ENCODE results near the gene SH2B3.

The SH2B3 gene

DNA sequence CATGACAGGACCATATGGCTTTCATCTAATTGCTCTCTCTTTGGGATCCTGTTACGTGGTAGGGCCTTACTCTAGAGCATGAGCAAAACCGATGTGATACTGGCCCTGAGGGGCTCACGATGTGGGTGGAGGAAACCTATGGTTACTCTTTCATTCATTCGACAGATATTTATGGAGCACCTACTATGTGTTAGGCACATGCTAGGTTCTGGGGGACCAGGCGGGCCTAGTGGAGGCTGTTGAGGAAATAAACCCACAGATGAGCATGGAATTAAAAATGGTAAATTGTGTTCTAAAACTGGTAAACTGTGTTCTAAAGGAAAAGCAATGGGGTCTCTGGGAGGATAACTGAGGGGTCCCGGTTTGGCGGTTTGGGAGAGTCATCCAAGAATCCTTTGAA lies 14.8 kb downstream of the SH2B3 start:
- Histone ChIP-seq H3K27me3 (ENCODE audit: control insufficient read depth, insufficient read depth, low read length) (no peaks in the 10 kb centered on the region), H3K9ac (no peak overlapping the region), H3K9me3 (ENCODE audit: control insufficient read depth, low read length) (no peaks in the 10 kb centered on the region), H3K4me3 (ENCODE audit: low read depth, low read length) (no peak overlapping the region), H2AFZ (no peak overlapping the region), H3K27ac (no peak overlapping the region), H3K4me2 (ENCODE audit: low read length) (no peak overlapping the region), H3K36me3 (ENCODE audit: control insufficient read depth, insufficient read depth, low read length) (no peaks in the 10 kb centered on the region), H3K79me2 (peaks cover 5% of the 10 kb centered on the region), H3K4me1 (no peaks in the 10 kb centered on the region)
- TF ChIP-seq, protein P1, sequence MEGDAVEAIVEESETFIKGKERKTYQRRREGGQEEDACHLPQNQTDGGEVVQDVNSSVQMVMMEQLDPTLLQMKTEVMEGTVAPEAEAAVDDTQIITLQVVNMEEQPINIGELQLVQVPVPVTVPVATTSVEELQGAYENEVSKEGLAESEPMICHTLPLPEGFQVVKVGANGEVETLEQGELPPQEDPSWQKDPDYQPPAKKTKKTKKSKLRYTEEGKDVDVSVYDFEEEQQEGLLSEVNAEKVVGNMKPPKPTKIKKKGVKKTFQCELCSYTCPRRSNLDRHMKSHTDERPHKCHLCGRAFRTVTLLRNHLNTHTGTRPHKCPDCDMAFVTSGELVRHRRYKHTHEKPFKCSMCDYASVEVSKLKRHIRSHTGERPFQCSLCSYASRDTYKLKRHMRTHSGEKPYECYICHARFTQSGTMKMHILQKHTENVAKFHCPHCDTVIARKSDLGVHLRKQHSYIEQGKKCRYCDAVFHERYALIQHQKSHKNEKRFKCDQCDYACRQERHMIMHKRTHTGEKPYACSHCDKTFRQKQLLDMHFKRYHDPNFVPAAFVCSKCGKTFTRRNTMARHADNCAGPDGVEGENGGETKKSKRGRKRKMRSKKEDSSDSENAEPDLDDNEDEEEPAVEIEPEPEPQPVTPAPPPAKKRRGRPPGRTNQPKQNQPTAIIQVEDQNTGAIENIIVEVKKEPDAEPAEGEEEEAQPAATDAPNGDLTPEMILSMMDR (IDR thresholded peaks at IDR 0.05): no peak

DNA sequence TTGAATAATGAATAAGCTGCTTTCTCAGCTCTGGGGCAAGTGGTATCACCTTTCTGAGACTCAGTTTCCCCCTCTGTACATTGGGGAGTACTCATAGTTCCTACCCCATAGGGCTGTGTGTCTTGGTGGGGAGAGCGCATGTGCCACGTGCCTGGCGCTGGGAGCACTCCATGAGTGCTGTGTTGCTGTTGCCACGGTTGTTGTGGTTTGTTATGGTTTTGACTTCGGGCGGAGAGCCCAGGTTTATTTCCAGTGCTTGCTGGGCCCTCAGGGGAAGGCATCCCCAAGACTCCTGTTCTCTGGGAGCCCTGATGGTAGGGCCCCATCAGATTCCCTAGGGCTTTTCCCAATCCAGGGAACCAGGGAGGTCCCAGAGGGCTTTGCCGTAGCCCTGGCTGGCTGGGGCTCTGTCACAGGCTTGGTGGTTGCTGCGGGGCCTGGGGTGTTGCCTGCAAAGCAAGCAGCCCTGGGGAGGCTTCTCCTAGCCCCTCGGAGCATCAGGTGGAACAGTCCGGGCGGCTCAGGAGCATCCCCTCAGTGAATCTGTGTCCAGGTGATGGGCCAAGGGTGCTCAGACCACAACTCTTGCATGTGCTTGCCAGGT lies 18.6 kb downstream of the SH2B3 start:
- no peaks in the 10 kb centered on the region for H3K27me3 ChIP-seq (ENCODE audit: control insufficient read depth, insufficient read depth, low read length)
- no peak overlapping the region for H3K4me3 ChIP-seq (ENCODE audit: low read depth, low read length)
- no peaks in the 10 kb centered on the region for H3K9me3 ChIP-seq (ENCODE audit: control insufficient read depth, low read length)
- no peak overlapping the region for H2AFZ ChIP-seq
- TF ChIP-seq, protein P1 (IDR thresholded peaks at IDR 0.05): no peak
- H3K4me1 ChIP-seq: no peaks in the 10 kb centered on the region
- no peak overlapping the region for H3K27ac ChIP-seq
- peaks cover 5% of the 10 kb centered on the region for H3K79me2 ChIP-seq
- no peak overlapping the region for H3K4me2 ChIP-seq (ENCODE audit: low read length)
- H3K9ac ChIP-seq: no peak overlapping the region
- H3K36me3 ChIP-seq (ENCODE audit: control insufficient read depth, insufficient read depth, low read length): no peaks in the 10 kb centered on the region

DNA sequence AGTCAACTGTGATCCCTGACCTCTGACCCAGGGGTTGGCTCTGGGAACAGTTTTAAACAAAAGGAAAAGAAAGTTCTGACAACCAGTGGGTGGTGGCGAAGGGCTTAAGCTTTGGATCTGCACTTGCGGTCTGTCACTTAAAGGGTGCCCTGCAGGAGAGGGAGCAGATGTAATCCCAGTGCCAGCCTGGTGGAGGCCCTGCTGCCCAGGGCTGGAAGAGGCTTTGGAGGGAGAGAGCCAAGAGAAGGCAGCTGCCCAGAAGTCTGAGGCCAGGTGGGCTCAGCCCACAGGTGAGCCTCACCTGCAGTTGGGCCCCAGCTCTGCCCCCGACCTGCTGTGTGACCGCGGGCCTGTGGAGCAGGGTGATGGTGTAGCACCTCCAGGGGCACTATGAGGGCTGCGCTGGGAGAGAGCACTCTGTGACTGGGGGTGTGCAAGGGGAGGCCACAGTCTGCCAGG lies 19.1 kb downstream of the SH2B3 start:
- Histone ChIP-seq H3K27me3 (ENCODE audit: control insufficient read depth, insufficient read depth, low read length) (no peaks in the 10 kb centered on the region), H3K27ac (no peak overlapping the region), H3K9ac (no peak overlapping the region)

DNA sequence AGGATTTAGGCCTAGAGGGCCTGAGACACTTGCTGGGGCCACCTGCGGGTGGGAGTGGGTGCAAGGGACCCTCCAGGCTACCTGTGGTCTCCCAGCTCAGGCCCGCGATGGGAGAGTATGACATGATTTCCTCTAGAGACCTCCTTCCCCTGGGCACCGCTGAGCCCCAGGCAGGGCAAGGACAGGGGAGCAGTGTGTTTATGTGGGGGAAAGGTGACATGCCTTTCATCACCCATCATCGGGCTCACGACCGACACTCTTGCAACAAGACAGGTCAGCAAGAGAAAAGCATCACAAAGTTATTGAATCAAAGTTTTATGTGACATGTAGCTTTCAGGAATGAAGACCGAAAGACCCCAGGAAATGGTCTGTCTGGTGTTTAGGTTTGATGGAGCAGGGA lies 19.9 kb downstream of the SH2B3 start:
- no peak overlapping the region for H3K4me2 ChIP-seq (ENCODE audit: low read length)
- H2AFZ ChIP-seq: no peak overlapping the region
- TF ChIP-seq, protein P1 (IDR thresholded peaks at IDR 0.05): no peak
- no peaks in the 10 kb centered on the region for H3K27me3 ChIP-seq (ENCODE audit: control insufficient read depth, insufficient read depth, low read length)
- H3K27ac ChIP-seq: no peak overlapping the region
- H3K4me1 ChIP-seq: no peaks in the 10 kb centered on the region
- no peak overlapping the region for H3K4me3 ChIP-seq (ENCODE audit: low read depth, low read length)
- no peak overlapping the region for H3K9ac ChIP-seq
- H3K9me3 ChIP-seq (ENCODE audit: control insufficient read depth, low read length): no peaks in the 10 kb centered on the region
- peaks cover 5% of the 10 kb centered on the region for H3K79me2 ChIP-seq
- H3K36me3 ChIP-seq (ENCODE audit: control insufficient read depth, insufficient read depth, low read length): no peaks in the 10 kb centered on the region

More for the DNA sequence above, 19.1 kb downstream of the SH2B3 start:
- Histone ChIP-seq H3K36me3 (ENCODE audit: control insufficient read depth, insufficient read depth, low read length) (no peaks in the 10 kb centered on the region), H3K9me3 (ENCODE audit: control insufficient read depth, low read length) (no peaks in the 10 kb centered on the region), H3K4me1 (no peaks in the 10 kb centered on the region), H3K79me2 (peaks cover 5% of the 10 kb centered on the region), H3K4me2 (ENCODE audit: low read length) (no peak overlapping the region), H3K4me3 (ENCODE audit: low read depth, low read length) (no peak overlapping the region), H2AFZ (no peak overlapping the region)
- TF ChIP-seq, protein P1 (IDR thresholded peaks at IDR 0.05): no peak

All from parathyroid adenoma (tissue), 2 donors.